ENCODE measurements around the gene TNFSF13.

Gene TNFSF13

DNA sequence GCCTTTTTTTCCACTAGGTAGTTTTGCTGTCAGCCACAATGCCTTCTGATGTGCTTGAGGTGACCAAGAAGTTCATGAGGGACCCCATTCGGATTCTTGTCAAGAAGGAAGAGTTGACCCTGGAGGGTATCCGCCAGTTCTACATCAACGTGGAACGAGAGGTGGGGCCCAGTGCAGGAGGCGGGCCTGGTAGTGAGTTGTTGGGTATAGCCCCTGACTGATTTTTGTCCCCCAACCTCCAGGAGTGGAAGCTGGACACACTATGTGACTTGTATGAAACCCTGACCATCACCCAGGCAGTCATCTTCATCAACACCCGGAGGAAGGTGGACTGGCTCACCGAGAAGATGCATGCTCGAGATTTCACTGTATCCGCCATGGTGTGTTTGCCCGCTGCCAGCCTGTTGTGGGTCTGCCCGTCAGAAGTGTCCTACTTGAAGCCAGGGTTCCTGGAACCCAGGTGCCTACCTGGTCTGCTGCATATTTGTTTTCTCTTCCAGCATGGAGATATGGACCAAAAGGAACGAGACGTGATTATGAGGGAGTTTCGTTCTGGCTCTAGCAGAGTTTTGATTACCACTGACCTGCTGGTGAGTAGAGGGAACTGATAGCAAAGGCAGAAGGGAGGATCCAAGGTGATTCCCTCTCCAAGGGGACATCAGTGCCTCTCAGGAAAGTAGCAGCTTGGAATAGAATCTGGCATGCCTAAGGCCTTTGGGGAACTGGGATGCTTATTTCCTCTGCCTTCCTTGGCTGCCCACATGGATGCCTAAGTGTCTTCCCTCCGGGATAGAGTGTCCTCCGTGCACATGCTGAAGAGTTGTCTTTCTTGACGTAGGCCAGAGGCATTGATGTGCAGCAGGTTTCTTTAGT lies 19.0 kb downstream of the TNFSF13 start:
- H3K9me2 ChIP-seq (replicated peaks; ENCODE audit: control insufficient read depth, low read length) = no peaks in the 10 kb centered on the region
- H3K27ac ChIP-seq (ENCODE audit: low read depth, low read length) = no peak overlapping the region
- TF ChIP-seq, protein P1, sequence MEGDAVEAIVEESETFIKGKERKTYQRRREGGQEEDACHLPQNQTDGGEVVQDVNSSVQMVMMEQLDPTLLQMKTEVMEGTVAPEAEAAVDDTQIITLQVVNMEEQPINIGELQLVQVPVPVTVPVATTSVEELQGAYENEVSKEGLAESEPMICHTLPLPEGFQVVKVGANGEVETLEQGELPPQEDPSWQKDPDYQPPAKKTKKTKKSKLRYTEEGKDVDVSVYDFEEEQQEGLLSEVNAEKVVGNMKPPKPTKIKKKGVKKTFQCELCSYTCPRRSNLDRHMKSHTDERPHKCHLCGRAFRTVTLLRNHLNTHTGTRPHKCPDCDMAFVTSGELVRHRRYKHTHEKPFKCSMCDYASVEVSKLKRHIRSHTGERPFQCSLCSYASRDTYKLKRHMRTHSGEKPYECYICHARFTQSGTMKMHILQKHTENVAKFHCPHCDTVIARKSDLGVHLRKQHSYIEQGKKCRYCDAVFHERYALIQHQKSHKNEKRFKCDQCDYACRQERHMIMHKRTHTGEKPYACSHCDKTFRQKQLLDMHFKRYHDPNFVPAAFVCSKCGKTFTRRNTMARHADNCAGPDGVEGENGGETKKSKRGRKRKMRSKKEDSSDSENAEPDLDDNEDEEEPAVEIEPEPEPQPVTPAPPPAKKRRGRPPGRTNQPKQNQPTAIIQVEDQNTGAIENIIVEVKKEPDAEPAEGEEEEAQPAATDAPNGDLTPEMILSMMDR (IDR thresholded peaks at IDR 0.05; ENCODE audit: low read depth, low read length, poor library complexity, severe bottlenecking) = no peak
- TF ChIP-seq EZH2phosphoT487 (IDR thresholded peaks at IDR 0.05; ENCODE audit: borderline replicate concordance, low read length) = no peak
- H3K27me3 ChIP-seq (ENCODE audit: control insufficient read depth, low read length) = no peaks in the 10 kb centered on the region
- H3K36me3 ChIP-seq (ENCODE audit: control insufficient read depth, low read length) = peaks cover 92% of the 10 kb centered on the region
- H3K4me3 ChIP-seq (ENCODE audit: low read length) = no peak overlapping the region
- H3K4me1 ChIP-seq (ENCODE audit: control insufficient read depth, low read length) = peaks cover 70% of the 10 kb centered on the region
- peaks cover 77% of the 10 kb centered on the region for H3F3A ChIP-seq (ENCODE audit: control insufficient read depth, insufficient read depth)
- H3K4me2 ChIP-seq (ENCODE audit: low read length) = no peak overlapping the region
- peaks cover 31% of the 10 kb centered on the region for H4K20me1 ChIP-seq (ENCODE audit: control insufficient read depth, insufficient read depth, low read depth, low read length)
- H3K9me3 ChIP-seq (ENCODE audit: control insufficient read depth, insufficient read depth, low read length) = no peaks in the 10 kb centered on the region
- H3K79me2 ChIP-seq (ENCODE audit: control insufficient read depth, low read length) = peaks cover 42% of the 10 kb centered on the region

DNA sequence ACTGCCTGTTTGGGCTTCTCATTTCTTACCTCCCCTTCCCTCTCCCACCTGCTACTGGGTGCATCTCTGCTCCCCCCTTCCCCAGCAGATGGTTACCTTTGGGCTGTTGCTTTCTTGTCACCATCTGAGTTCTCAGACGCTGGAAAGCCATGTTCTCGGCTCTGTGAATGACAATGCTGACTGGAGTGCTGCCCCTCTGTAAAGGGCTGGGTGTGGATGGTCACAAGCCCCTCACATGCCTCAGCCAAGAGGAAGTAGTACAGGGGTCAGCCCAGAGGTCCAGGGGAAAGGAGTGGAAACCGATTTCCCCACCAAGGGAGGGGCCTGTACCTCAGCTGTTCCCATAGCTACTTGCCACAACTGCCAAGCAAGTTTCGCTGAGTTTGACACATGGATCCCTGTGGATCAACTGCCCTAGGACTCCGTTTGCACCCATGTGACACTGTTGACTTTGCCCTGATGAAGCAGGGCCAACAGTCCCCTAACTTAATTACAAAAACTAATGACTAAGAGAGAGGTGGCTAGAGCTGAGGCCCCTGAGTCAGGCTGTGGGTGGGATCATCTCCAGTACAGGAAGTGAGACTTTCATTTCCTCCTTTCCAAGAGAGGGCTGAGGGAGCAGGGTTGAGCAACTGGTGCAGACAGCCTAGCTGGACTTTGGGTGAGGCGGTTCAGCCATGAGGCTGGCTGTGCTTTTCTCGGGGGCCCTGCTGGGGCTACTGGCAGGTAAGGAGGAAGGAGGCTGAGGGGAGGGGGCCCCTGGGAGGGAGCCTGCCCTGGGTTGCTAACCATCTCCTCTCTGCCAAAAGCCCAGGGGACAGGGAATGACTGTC lies 20.7 kb downstream of the TNFSF13 start, which contains the start of gene CD68:
Gene CD68, plus strand, starts transcription at position 638 of the 833 bp plus-strand sequence. Its CDS starts 40 bp downstream, at position 678.
- Histone ChIP-seq H3K27me3 (ENCODE audit: control insufficient read depth, low read length) (no peaks in the 10 kb centered on the region), H3K9me3 (ENCODE audit: control insufficient read depth, insufficient read depth, low read length) (no peaks in the 10 kb centered on the region), H3K9me2 (replicated peaks; ENCODE audit: control insufficient read depth, low read length) (no peaks in the 10 kb centered on the region), H3K4me3 (ENCODE audit: low read length) (peak within 1 kb of the TSS; percentile 21), H3K79me2 (ENCODE audit: control insufficient read depth, low read length) (peaks cover 38% of the 10 kb centered on the region), H3K27ac (ENCODE audit: low read depth, low read length) (peak within 1 kb of the TSS; percentile 71), H3K36me3 (ENCODE audit: control insufficient read depth, low read length) (peaks cover 86% of the 10 kb centered on the region), H4K20me1 (ENCODE audit: control insufficient read depth, insufficient read depth, low read depth, low read length) (peaks cover 22% of the 10 kb centered on the region), H3F3A (ENCODE audit: control insufficient read depth, insufficient read depth) (peaks cover 66% of the 10 kb centered on the region), H3K4me2 (ENCODE audit: low read length) (peak within 1 kb of the TSS; percentile 42), H3K4me1 (ENCODE audit: control insufficient read depth, low read length) (peaks cover 75% of the 10 kb centered on the region)
- no peak for TF ChIP-seq EZH2phosphoT487 (IDR thresholded peaks at IDR 0.05; ENCODE audit: borderline replicate concordance, low read length)
- TF ChIP-seq, protein P1 (IDR thresholded peaks at IDR 0.05; ENCODE audit: low read depth, low read length, poor library complexity, severe bottlenecking) = no peak

DNA sequence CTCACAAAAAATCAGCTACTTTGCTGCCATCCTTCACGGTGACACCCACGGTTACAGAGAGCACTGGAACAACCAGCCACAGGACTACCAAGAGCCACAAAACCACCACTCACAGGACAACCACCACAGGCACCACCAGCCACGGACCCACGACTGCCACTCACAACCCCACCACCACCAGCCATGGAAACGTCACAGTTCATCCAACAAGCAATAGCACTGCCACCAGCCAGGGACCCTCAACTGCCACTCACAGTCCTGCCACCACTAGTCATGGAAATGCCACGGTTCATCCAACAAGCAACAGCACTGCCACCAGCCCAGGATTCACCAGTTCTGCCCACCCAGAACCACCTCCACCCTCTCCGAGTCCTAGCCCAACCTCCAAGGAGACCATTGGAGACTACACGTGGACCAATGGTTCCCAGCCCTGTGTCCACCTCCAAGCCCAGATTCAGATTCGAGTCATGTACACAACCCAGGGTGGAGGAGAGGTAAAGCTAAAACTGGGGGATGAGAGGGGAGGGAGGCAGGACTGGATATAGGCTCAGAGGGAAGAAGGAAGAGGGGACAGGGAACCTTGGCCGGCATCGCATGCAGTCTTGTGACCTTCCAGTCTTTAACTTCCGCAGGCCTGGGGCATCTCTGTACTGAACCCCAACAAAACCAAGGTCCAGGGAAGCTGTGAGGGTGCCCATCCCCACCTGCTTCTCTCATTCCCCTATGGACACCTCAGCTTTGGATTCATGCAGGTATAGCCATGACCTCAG lies 21.5 kb downstream of the TNFSF13 start:
- Histone ChIP-seq H3K27ac (ENCODE audit: low read depth, low read length) (peak overlapping the region; percentile 71), H3K79me2 (ENCODE audit: control insufficient read depth, low read length) (peaks cover 38% of the 10 kb centered on the region), H3K4me1 (ENCODE audit: control insufficient read depth, low read length) (peaks cover 72% of the 10 kb centered on the region)

More for the DNA sequence above, 21.5 kb downstream of the TNFSF13 start:
- Histone ChIP-seq H4K20me1 (ENCODE audit: control insufficient read depth, insufficient read depth, low read depth, low read length) (peaks cover 14% of the 10 kb centered on the region), H3K27me3 (ENCODE audit: control insufficient read depth, low read length) (no peaks in the 10 kb centered on the region), H3K4me3 (ENCODE audit: low read length) (peak overlapping the region; percentile 16; the same call in 1 of the 2 replicates), H3K9me3 (ENCODE audit: control insufficient read depth, insufficient read depth, low read length) (no peaks in the 10 kb centered on the region), H3F3A (ENCODE audit: control insufficient read depth, insufficient read depth) (peaks cover 58% of the 10 kb centered on the region), H3K36me3 (ENCODE audit: control insufficient read depth, low read length) (peaks cover 80% of the 10 kb centered on the region), H3K9me2 (replicated peaks; ENCODE audit: control insufficient read depth, low read length) (no peaks in the 10 kb centered on the region), H3K4me2 (ENCODE audit: low read length) (peak overlapping the region; percentile 42)
- TF ChIP-seq, protein P1 (IDR thresholded peaks at IDR 0.05; ENCODE audit: low read depth, low read length, poor library complexity, severe bottlenecking) = no peak
- TF ChIP-seq EZH2phosphoT487 (IDR thresholded peaks at IDR 0.05; ENCODE audit: borderline replicate concordance, low read length) = no peak
